ENCODE measurements around the gene C2orf49.
A peak's percentile ranks its signal among the peaks of the same experiment; 100 is the strongest.

The C2orf49 gene

DNA sequence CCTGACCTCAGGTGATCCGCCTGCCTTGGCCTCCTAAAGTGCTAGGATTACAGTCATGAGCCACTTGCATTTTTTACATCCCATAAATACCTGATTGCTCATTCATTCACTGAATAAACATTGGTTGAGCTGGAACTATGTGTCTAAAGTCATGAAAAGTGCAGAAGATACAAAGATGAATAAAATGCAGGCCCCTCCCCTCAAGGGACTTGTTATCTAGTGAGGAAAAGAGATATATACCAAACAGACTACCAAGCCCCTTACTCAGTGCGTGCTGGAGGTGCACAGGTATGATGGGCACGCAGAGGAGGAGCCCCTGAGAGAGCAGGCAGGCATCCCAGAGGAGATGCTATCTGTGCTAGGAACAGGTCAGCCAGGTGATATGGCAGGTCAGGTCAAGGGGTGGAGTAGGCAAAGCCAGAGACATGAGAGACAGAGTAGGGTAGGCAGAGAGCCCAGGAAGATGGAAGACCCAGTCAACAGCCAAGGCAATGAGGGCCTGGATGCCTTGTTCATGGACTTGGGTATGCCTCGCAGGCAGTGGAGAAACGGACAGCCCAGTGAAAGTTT is 53.8 kb downstream of the C2orf49 start:
- TF ChIP-seq, protein P1, sequence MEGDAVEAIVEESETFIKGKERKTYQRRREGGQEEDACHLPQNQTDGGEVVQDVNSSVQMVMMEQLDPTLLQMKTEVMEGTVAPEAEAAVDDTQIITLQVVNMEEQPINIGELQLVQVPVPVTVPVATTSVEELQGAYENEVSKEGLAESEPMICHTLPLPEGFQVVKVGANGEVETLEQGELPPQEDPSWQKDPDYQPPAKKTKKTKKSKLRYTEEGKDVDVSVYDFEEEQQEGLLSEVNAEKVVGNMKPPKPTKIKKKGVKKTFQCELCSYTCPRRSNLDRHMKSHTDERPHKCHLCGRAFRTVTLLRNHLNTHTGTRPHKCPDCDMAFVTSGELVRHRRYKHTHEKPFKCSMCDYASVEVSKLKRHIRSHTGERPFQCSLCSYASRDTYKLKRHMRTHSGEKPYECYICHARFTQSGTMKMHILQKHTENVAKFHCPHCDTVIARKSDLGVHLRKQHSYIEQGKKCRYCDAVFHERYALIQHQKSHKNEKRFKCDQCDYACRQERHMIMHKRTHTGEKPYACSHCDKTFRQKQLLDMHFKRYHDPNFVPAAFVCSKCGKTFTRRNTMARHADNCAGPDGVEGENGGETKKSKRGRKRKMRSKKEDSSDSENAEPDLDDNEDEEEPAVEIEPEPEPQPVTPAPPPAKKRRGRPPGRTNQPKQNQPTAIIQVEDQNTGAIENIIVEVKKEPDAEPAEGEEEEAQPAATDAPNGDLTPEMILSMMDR (IDR thresholded peaks at IDR 0.05; ENCODE audit: low read depth, low read length) = no peak

DNA sequence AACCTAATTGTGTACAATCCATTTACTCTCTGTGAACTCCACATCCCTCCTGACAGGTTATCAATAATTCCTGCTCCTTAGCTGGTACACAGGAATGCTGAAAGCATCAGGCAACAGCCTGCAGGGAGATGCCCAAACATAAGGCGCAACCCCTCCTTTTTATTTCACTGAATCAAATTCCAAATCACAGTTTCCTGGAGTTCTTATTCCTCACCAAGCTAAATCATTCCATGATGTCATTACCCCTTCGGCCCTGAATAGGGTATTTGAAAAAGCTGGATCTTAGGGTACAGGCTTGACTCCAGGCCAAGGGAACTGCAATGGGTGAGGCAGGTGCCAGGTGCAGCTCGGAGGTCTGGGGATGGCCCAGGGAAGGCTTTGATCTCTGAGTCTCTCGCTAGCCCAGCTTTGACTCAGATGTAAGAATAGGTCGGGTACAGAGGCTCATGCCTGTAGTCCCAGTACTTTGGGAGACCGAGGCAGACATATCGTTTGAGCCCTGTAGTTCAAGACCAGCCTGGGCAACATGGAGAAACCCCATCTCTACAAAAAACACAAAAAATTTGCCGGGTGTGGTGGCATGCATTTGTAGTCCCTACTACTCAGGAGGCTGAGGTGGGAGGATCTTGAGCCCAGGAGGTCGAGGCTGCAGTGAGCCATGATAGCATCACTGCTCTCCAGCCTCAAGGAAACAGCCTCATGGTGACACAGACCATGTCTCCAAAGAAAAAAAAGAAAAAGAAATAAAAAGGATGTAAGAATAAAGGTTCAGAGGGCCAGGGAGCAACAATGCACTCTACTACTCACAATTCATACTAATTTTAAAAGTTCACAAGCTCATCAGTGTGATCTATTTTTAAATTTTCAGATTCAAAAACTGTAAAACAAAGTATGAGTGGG is 54.7 kb downstream of the C2orf49 start:
- TF ChIP-seq, protein P1 (IDR thresholded peaks at IDR 0.05; ENCODE audit: low read depth, low read length) = no peak
- no peak overlapping the region for H3K4me3 ChIP-seq (ENCODE audit: low read depth, low read length)

More for the DNA sequence above, 53.8 kb downstream of the C2orf49 start:
- H3K4me3 ChIP-seq (ENCODE audit: low read depth, low read length) = peak overlapping the region; percentile 20; the same call in 1 of the 2 replicates

DNA sequence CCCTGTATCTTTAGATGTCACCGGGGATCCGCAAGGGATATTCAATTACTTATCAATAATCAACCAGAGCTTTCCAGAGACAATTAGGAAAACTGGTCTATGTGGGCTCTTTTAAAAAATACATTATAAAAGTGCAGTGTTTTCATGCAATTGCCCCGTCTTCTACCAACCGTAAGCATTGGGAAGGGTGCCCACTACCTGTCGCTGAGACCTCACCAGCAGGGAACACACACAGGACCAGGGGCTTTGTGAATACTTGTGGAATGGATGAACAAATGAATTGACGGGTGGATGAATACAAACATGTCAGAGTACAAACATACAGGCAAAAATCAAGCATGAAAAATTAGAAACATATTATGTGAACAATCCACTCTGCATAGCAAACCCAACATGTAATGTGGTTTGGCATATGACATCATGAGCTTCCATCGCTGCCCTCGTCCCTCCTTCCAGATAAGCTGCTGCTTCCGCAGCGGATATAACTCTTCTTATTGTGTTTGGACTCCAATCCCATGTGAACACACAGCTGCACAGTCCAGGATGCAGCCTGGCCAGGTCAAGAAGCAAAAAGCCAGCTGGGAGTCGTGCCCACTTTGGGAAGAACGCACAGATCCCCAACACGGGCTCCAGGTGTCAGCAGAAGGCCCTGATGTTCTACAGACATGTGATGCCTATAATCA is 56.2 kb downstream of the C2orf49 start:
- TF ChIP-seq, protein P1 (IDR thresholded peaks at IDR 0.05; ENCODE audit: low read depth, low read length) = no peak
- H3K4me3 ChIP-seq (ENCODE audit: low read depth, low read length) = 0 out of 2 replicates have a peak overlapping the region, but pooled peaks have one; percentile 16

DNA sequence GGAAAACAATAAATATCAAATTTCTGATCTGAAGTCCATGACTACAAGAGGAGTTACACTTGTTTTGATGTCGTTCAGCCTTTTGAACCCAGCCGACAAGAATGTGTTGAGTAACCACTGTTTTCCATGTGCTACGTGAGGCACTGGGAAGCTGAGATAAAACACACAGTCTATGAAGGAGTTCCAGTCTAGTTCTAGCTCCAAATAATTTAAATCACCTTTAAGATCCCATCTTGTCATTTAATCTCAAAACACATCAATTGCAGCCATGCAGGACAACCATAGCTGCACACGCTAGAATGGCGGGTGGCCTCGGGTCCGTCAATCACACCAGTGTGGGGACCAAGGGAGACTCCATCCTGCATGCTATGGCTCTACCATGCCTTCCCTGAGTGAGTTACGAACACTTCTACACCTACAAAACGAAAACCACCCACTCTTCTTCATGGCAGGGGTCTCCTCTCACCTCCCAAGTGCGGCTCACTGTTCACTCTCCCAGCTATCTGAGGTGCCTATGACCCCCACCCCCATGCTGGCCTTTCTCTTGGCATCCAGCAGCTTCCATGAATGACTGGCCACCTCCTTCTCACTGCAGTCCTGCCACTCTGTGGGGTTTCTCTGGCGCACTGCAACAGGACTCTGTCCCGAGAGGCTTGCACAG is 57.7 kb downstream of the C2orf49 start:
- peak overlapping the region; percentile 99 for H3K4me3 ChIP-seq (ENCODE audit: low read depth, low read length)
- TF ChIP-seq, protein P1 (IDR thresholded peaks at IDR 0.05; ENCODE audit: low read depth, low read length) = no peak

DNA sequence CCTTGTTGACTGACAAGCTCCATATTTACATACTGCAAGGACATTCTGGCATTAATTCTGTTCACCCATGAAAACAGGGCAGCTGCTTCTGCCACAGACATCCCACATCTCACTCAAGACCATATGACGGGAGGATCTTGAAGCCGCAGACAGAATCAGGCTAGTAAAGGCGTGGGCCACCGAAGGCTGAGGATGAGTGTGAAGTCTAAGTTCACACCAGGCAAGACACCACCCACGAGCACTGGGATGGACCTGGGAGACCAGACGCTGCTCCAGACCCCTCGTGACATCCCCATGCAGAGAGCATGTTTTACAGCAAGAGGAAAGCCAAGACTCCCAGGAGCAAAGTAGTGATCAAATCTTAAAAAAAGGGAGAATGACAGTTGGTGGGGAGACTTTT is 58.4 kb downstream of the C2orf49 start:
- TF ChIP-seq, protein P1 (IDR thresholded peaks at IDR 0.05; ENCODE audit: low read depth, low read length) = no peak
- peak overlapping the region; percentile 99 for H3K4me3 ChIP-seq (ENCODE audit: low read depth, low read length)

DNA sequence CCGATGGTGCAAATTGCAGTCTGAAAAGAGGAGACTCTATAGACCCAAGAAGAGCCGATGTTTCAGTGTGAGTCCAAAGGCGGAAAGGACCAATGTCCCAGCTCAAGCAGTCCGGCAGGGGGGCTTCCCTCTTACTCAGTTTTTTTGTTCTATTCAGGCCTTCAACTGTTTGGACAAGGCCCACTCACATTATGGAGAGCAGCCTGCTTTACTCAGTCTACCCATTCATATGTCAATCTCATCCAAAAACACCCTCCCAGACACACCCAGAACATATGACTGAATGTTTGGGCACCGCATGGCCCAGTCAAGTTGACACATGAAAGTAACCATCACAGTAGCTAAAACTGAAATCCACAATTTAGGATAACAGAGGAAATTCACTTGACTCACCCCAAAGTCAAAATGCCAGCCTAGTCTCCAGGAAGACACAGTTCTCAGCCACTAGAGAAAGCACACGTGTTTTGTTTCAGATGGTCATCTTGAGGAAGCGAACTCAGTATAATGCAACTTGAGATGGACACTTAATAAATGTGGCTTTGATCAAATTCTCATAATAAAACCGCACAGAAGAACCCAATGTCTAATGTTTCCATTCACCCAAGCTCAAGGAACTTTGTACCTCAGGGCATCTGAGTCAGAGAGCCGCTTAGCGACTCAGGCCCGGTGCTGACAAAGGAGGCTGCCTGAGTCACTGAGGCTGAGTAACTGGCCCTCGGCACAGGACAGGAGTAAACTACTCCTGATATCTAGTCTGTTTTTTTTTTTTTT is 59.1 kb downstream of the C2orf49 start:
- TF ChIP-seq, protein P1 (IDR thresholded peaks at IDR 0.05; ENCODE audit: low read depth, low read length) = no peak
- H3K4me3 ChIP-seq (ENCODE audit: low read depth, low read length) = peak overlapping the region; percentile 99

All from WI38 (cell line).